Sigmoid colon (tissue), 7 donors: ENCODE data around the gene UBR1. TPM values are rescaled to one million over a fixed set of nuclear protein-coding genes. Genes with fewer than 3 reads are reported as not detected.

Experiments used
- DNase-seq: peaks from one replicate; pipeline ENCODE4 v3.0.0-alpha.2; 2019
- H3K27ac ChIP-seq, 4 donors: fragments of 200-600 bp; sonication (generic); one replicate each; pipeline ENCODE4 v1.5.1; 2016 to 2019; ENCODE audit warnings: mild to moderate bottlenecking in 1 of 4
- H3K27me3 ChIP-seq, 3 donors: fragments of 200-600 bp; sonication (generic); one replicate each; pipeline ENCODE4 v1.5.1; 2019; ENCODE audit warnings: mild to moderate bottlenecking in 1 of 3
- H3K36me3 ChIP-seq, 4 donors: fragments of 200-600 bp; sonication (generic); one replicate each; pipeline ENCODE4 v1.5.1; 2016 to 2019
- H3K4me1 ChIP-seq, 4 donors: fragments of 200-600 bp; sonication (generic); one replicate each; pipeline ENCODE4 v1.5.1; 2017 to 2019
- H3K4me3 ChIP-seq, 4 donors: fragments of 200-600 bp; sonication (generic); one replicate each; pipeline ENCODE4 v1.5.1; 2017 to 2019; ENCODE audit warnings: mild to moderate bottlenecking in 2 of 4, moderate library complexity in 1 of 4
- H3K9me3 ChIP-seq, 4 donors: fragments of 200-600 bp in 3 of 4; sonication (generic) in 3 of 4; one replicate each; pipeline versions ENCODE4 v1.5.1 to v1.6.1; 2013 to 2019
- EP300 ChIP-seq, 4 donors: sonication (generic); formaldehyde crosslinking; IDR thresholded peaks; one replicate each; pipeline ENCODE4 v1.6.1; 2017; ENCODE audit warnings: antibody characterized with exemption in 4 of 4
- POLR2A ChIP-seq, 2 donors: fragments of 450-650 bp; IDR thresholded peaks; one replicate each; pipeline ENCODE4 v1.6.1; 2016; ENCODE audit warnings: antibody characterized with exemption in 2 of 2, mild to moderate bottlenecking in 2 of 2, moderate library complexity in 2 of 2
- POLR2AphosphoS5 ChIP-seq, 4 donors: sonication (generic); formaldehyde crosslinking; IDR thresholded peaks; one replicate each; pipeline ENCODE4 v1.6.1; 2017; ENCODE audit warnings: antibody characterized with exemption in 4 of 4
- WGBS, 2 donors: extraction: QIAGEN DNeasy Blood & Tissue Kit; methylation state at CpG; one replicate each; pipeline ENCODE4 v1.1.7; 2013; 5-methylcytosine and 5-hydroxymethylcytosine counted together
- intact Hi-C: fragments of 100-400 bp; cut with DNase I; formaldehyde crosslinking; loops from one replicate; pipeline ENCODE4 v1.15.1; 2023
- polyA plus RNA-seq, 3 donors: library from polyadenylated mRNA; stranded (reverse); fragments of 200-250 nt; gene quantifications; one replicate each; pipeline ENCODE4 v1.2.3, GENCODE V29; 2013
- total RNA-seq, 4 donors: library from RNA; depleted of rRNA; stranded (reverse); fragments of >200 nt; gene quantifications; one replicate each; pipeline ENCODE4 v1.1.0, GENCODE V29; 2016
- TF ChIP-seq, protein P1 (sequence below), 4 experiments: fragments of 450-650 bp in 3 of 4; fragments of 200-600 bp in 1 of 4; IDR thresholded peaks; one replicate each; pipeline ENCODE4 v1.5.1; 2016 to 2019; ENCODE audit warnings: antibody characterized with exemption in 4 of 4, mild to moderate bottlenecking in 3 of 4, moderate library complexity in 2 of 4
- donor health status: healthy with polysubstance abuse.
- donor health status: Bipolar disorder and iron deficiency.
- donor health status: healthy.

UBR1 gene
- total and polyA plus RNA-seq, 7 donors, result 2.4 to 44.7 (median 35.3) TPM

DNA sequence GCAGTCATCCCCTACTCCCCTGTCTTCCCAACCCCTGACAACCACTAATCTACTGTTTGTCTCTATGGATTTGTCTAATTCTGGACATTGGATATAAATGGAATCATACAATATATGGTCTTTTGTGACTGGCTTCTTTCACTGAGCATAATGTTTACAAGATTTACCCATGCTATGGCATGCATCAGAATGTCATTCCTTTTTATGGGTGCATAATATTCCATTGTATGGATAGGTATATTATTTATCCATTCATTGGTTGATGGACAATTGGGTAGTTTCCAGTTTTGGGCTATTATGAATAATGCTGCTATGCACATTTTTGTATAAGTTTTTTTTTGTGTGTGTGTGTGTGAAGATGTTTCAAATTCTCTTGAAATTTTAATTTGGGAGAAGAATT, 168.7 kb downstream of the UBR1 start:
- Histone ChIP-seq H3K4me1 (no peaks in the 10 kb centered on the region), H3K27me3 (no peaks in the 10 kb centered on the region), H3K9me3 (no peaks in the 10 kb centered on the region), H3K4me3 (no peak overlapping the region), H3K36me3 (no peaks in the 10 kb centered on the region), H3K27ac (no peak overlapping the region)
- TF ChIP-seq EP300 (IDR thresholded peaks at IDR 0.05), result no peak
- TF ChIP-seq, protein P1, sequence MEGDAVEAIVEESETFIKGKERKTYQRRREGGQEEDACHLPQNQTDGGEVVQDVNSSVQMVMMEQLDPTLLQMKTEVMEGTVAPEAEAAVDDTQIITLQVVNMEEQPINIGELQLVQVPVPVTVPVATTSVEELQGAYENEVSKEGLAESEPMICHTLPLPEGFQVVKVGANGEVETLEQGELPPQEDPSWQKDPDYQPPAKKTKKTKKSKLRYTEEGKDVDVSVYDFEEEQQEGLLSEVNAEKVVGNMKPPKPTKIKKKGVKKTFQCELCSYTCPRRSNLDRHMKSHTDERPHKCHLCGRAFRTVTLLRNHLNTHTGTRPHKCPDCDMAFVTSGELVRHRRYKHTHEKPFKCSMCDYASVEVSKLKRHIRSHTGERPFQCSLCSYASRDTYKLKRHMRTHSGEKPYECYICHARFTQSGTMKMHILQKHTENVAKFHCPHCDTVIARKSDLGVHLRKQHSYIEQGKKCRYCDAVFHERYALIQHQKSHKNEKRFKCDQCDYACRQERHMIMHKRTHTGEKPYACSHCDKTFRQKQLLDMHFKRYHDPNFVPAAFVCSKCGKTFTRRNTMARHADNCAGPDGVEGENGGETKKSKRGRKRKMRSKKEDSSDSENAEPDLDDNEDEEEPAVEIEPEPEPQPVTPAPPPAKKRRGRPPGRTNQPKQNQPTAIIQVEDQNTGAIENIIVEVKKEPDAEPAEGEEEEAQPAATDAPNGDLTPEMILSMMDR (IDR thresholded peaks at IDR 0.05), result no peak
- no peak for TF ChIP-seq POLR2AphosphoS5 (IDR thresholded peaks at IDR 0.05)
- no peak for TF ChIP-seq POLR2A (IDR thresholded peaks at IDR 0.05)
- no peak for DNase-seq
- intact Hi-C loops, result no loop called here

DNA sequence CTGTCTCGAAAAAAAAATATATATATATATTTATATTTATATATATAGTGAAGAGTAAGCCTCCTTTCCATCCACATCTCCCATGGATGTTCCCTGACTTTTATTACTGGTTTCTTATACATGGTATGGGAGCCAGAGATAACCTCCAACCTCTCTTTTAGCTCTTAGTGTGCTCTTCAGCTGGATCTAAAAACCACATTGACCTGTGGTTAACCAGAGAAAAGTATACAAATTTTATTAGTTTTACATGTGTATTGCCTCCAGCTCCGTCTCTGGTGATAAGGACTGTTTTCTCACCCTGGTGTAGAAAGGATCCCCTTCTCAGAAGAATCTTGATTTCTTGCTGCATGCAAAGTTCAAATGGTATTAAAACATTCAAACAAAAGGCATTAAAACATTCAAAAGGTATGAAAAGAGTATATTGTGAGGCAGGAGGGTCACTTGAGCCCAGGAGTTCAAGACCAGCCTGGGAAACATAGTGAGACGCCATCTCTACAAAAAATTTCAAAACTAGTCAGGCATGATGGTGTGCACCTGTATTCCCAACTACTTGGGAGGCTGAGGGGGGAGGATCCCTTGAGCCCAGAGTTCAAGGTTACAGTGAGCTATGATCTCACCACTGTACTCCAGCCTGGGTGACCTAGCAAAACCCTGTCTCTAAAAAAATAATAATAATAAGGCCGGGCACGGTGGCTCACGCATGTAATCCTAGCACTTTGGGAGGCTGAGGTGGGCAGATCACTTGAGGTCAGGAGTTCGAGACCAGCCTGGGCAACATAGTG, 171.8 kb downstream of the UBR1 start:
- no peaks in the 10 kb centered on the region for H3K36me3 ChIP-seq
- intact Hi-C loops, result no loop called here
- no peak overlapping the region for H3K4me3 ChIP-seq
- TF ChIP-seq, protein P1 (IDR thresholded peaks at IDR 0.05), result no peak
- TF ChIP-seq POLR2A (IDR thresholded peaks at IDR 0.05) (no peak), POLR2AphosphoS5 (IDR thresholded peaks at IDR 0.05) (no peak), EP300 (IDR thresholded peaks at IDR 0.05) (no peak)
- H3K27ac ChIP-seq, result no peak overlapping the region
- H3K9me3 ChIP-seq, result no peaks in the 10 kb centered on the region
- no peaks in the 10 kb centered on the region for H3K4me1 ChIP-seq
- DNase-seq, result no peak
- WGBS, 2 donors, result 81 to 87% methylated on average over 7 of the region's 7 CpGs
- no peaks in the 10 kb centered on the region for H3K27me3 ChIP-seq

DNA sequence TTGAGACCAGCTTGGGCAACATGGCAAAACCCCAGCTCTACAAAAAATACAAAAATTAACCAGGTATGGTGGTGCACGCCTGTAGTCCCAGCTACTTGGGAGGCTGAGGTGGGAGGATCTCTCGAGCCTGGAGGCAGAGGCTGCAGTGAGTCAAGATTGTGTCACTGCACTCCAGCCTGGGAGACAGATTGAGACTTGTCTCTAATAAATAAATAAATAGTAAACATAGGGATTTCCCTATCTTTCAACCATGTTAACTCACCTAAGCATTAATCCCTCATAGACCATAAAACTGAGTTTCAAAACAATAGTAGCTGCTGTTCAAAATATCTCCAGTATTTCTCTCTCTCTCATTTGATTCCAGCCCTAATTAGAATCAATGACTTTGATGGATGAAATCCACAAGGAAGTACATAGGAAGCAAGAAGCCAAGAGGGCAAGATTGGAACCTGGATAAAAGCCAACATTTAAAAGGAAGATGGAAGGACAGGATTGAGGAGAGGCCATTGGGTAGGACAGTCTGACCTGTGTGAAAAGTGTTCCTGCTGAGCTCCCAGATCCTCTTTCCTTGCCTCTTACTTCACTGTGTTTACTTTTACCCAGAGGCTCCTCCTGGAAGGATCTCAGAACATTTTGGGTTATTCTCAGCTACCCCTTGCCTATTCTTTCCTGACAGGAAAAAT, 172.9 kb downstream of the UBR1 start:
- H3K4me1 ChIP-seq, result no peaks in the 10 kb centered on the region
- no peak overlapping the region for H3K4me3 ChIP-seq
- no peak overlapping the region for H3K27ac ChIP-seq
- TF ChIP-seq, protein P1 (IDR thresholded peaks at IDR 0.05), result no peak
- TF ChIP-seq EP300 (IDR thresholded peaks at IDR 0.05) (no peak), POLR2A (IDR thresholded peaks at IDR 0.05) (no peak), POLR2AphosphoS5 (IDR thresholded peaks at IDR 0.05) (no peak)
- 94 to 98% methylated on average over 2 of the region's 2 CpGs for WGBS, 2 donors
- no peak for DNase-seq
- intact Hi-C loops, result no loop called here
- no peaks in the 10 kb centered on the region for H3K27me3 ChIP-seq
- no peaks in the 10 kb centered on the region for H3K9me3 ChIP-seq
- no peaks in the 10 kb centered on the region for H3K36me3 ChIP-seq

DNA sequence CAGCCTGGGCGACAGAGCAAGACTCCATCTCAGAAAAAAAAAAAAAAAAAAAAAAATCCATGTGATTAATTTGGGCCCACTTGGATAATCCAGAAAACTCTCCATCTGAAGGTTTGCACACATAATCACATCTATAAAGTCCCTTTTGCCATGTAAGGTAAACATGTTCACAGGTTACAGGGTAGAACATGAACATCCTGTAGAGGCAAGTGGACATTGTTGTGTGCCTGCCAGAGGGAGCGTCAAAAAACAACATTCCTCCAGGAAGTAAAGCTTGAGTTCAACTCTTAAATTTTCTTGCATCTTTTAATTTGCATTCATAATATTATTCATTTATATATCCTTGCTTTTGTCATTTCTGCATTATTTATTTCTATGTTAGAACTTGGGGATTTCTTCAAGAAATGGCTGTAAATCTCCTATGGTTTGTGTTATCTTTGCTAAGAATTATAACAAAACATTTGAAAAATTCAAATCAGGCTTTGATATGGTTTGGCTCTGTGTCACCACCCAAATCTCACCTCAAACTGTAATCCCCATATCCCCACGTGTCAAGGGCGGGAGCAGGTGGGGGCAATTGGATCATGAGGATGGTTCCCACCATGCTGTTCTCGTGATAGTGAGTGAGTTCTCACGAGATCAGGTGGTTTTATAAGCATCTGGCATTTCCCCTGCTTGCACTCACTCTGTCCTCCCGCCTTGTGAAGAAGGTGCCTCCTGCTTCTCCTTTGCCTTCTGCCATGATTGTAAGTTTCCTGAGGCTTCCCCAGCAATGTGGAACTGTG, 173.9 kb downstream of the UBR1 start:
- no peak overlapping the region for H3K4me3 ChIP-seq
- H3K4me1 ChIP-seq, result no peaks in the 10 kb centered on the region
- intact Hi-C loops, result no loop called here
- H3K36me3 ChIP-seq, result no peaks in the 10 kb centered on the region
- H3K27me3 ChIP-seq, result no peaks in the 10 kb centered on the region
- no peak overlapping the region for H3K27ac ChIP-seq
- whole genome bisulfite sequencing, 2 donors, result 80 to 83% methylated on average over 7 of the region's 7 CpGs
- no peak for DNase-seq
- TF ChIP-seq POLR2A (IDR thresholded peaks at IDR 0.05) (no peak), POLR2AphosphoS5 (IDR thresholded peaks at IDR 0.05) (no peak), EP300 (IDR thresholded peaks at IDR 0.05) (no peak)
- TF ChIP-seq, protein P1 (IDR thresholded peaks at IDR 0.05), result no peak
- H3K9me3 ChIP-seq, result no peaks in the 10 kb centered on the region
